ENCODE measurements around the gene ARF1. TPM values are rescaled to one million over a fixed set of nuclear protein-coding genes. Genes with fewer than 3 reads are reported as not detected.
A peak's percentile ranks its signal among the peaks of the same experiment; 100 is the strongest.

ARF1 gene
- total and polyA plus RNA-seq, 2 of the 13 experiments (the other 11 are each of a cell fraction or from before 2014, with no cell fraction given), result 186 to 327 TPM

DNA sequence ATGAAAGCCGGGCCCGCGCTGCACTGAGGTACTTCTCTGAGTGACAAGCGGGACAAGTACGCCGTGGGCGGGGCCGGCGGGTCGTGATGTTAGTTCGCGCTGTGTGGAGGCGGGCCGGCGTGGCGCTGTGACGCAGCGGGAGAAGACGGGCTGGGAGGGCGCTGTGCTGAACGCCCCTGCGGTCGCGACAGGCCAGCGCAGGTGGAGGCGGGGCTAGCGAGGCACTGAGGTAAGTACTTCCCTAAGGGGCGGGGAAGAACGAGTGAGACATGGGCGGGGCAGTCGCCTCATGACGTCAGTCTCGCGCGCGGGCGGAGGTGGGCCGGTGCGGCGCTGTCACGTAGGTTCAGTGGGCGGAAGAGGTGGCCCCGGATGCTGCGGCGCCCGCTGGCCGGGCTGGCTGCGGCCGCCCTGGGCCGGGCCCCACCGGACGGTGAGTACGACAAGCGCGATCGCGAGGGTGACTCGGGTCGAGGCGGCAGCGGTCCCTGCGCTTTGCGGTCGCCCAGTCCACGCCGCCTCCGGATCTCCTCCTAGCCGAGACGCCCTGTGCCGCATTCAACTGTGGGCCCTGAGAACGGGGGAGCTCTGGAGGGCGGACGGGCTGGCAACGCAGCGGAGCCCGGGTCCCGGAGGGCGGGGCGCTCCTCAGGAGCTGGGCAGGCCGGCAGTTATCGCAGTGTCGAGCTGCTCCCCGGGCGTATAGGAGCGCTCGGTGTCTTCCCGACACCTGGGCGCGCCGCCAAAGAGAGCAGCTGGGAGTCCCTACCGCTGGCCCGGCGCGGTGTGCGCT, 57.6 kb downstream of the ARF1 start, which contains the start of gene GUK1 (continued):
- TF ChIP-seq PRDM10 (CRISPR knock-in tag; IDR thresholded peaks at IDR 0.05; ENCODE audit: low read depth), result 0 out of 2 replicates have a peak, but pooled peaks have one; percentile 21
- no peak for TF ChIP-seq ZEB1 (IDR thresholded peaks at IDR 0.05; ENCODE audit: insufficient replicate concordance, low read depth)
- peak; percentile 87 for TF ChIP-seq POLR2G (IDR thresholded peaks at IDR 0.05; ENCODE audit: low read depth, low read length)
- no peak for TF ChIP-seq ZNF136 (CRISPR knock-in tag; IDR thresholded peaks at IDR 0.05; ENCODE audit: low read depth)
- TF ChIP-seq ETV5 (CRISPR knock-in tag; IDR thresholded peaks at IDR 0.05; ENCODE audit: borderline replicate concordance), result peak; percentile 79
- no peak for TF ChIP-seq ZNF263 (CRISPR knock-in tag; IDR thresholded peaks at IDR 0.05)
- TF ChIP-seq NFYC (CRISPR knock-in tag; IDR thresholded peaks at IDR 0.05), result peak; percentile 71
- TF ChIP-seq PHF21A (CRISPR knock-in tag; IDR thresholded peaks at IDR 0.05), result peak; percentile 31
- no peak; the same call in 1 of the 2 replicates for TF ChIP-seq NAIF1 (CRISPR knock-in tag; IDR thresholded peaks at IDR 0.05; ENCODE audit: borderline replicate concordance)
- no peak for TF ChIP-seq ZNF10 (CRISPR knock-in tag; IDR thresholded peaks at IDR 0.05; ENCODE audit: borderline replicate concordance, low read depth)
- no peak for TF ChIP-seq GABPA (IDR thresholded peaks at IDR 0.05; ENCODE audit: low read depth, low read length)
- peak; percentile 79 for TF ChIP-seq GABPA (CRISPR knock-in tag; IDR thresholded peaks at IDR 0.05; ENCODE audit: low read depth)
- 0 out of 2 replicates have a peak, but pooled peaks have one; percentile 43 for TF ChIP-seq AHR (CRISPR knock-in tag; IDR thresholded peaks at IDR 0.05)
- TF ChIP-seq, protein P1, sequence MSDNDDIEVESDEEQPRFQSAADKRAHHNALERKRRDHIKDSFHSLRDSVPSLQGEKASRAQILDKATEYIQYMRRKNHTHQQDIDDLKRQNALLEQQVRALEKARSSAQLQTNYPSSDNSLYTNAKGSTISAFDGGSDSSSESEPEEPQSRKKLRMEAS (IDR thresholded peaks at IDR 0.05), result peak; percentile 44
- TF ChIP-seq, protein P2, sequence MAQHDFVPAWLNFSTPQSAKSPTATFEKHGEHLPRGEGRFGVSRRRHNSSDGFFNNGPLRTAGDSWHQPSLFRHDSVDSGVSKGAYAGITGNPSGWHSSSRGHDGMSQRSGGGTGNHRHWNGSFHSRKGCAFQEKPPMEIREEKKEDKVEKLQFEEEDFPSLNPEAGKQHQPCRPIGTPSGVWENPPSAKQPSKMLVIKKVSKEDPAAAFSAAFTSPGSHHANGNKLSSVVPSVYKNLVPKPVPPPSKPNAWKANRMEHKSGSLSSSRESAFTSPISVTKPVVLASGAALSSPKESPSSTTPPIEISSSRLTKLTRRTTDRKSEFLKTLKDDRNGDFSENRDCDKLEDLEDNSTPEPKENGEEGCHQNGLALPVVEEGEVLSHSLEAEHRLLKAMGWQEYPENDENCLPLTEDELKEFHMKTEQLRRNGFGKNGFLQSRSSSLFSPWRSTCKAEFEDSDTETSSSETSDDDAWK (CRISPR knock-in tag; IDR thresholded peaks at IDR 0.05), result no peak
- peak; percentile 82; the same call in 1 of the 2 replicates for TF ChIP-seq ZFP36L1 (CRISPR knock-in tag; IDR thresholded peaks at IDR 0.05)
- 0 out of 2 replicates have a peak, but pooled peaks have one; percentile 68 for TF ChIP-seq ZNF746 (CRISPR knock-in tag; IDR thresholded peaks at IDR 0.05)
- 0 out of 2 replicates have a peak, but pooled peaks have one; percentile 26 for TF ChIP-seq RAD21 (CRISPR knock-in tag; IDR thresholded peaks at IDR 0.05)
- TF ChIP-seq HOXD1 (CRISPR knock-in tag; IDR thresholded peaks at IDR 0.05), result peak; percentile 64; the same call in 1 of the 2 replicates
- TF ChIP-seq ZNF451 (CRISPR knock-in tag; IDR thresholded peaks at IDR 0.05), result no peak
- TF ChIP-seq POLR2A (IDR thresholded peaks at IDR 0.05; ENCODE audit: insufficient read depth in 1 of 2, low read depth in 2 of 2, low read length in 2 of 2), result peak in 1 of 2 experiments; percentile 92; a peak in 2 of 4 replicates
- TF ChIP-seq GATAD1 (CRISPR knock-in tag; IDR thresholded peaks at IDR 0.05), result peak; percentile 89
- TF ChIP-seq MED13 (CRISPR knock-in tag; IDR thresholded peaks at IDR 0.05), result 0 out of 2 replicates have a peak, but pooled peaks have one; percentile 40
- no peak for TF ChIP-seq ZNF713 (CRISPR knock-in tag; IDR thresholded peaks at IDR 0.05)
- peak; percentile 43; the same call in 1 of the 2 replicates for TF ChIP-seq ZNF224 (CRISPR knock-in tag; IDR thresholded peaks at IDR 0.05)
- TF ChIP-seq NCOA1 (CRISPR knock-in tag; IDR thresholded peaks at IDR 0.05), result no peak
- TF ChIP-seq RFX3 (CRISPR knock-in tag; IDR thresholded peaks at IDR 0.05), result no peak
- TF ChIP-seq ZMYM3 (CRISPR knock-in tag; IDR thresholded peaks at IDR 0.05), result 0 out of 2 replicates have a peak, but pooled peaks have one; percentile 19
